Ascending aorta (tissue), 2 donors: ENCODE results near the gene XG. TPM values are rescaled to one million over a fixed set of nuclear protein-coding genes. Genes with fewer than 3 reads are reported as not detected.
"Not testable (repeated sequence)": the region's sequence is repeated elsewhere in the genome, so short reads cannot be mapped to it uniquely, and the experiment has no call there.

Experiments
- DNase-seq, 2 donors: peaks; one replicate each; pipeline ENCODE4 v3.0.0-alpha.2; 2019; ENCODE audit warnings: low spot score in 2 of 2
- H3K27ac ChIP-seq, 2 donors: fragments of 200-600 bp; sonication (generic); one replicate each; pipeline ENCODE4 v1.5.1; 2016 to 2017; ENCODE audit warnings: mild to moderate bottlenecking in 1 of 2
- H3K27me3 ChIP-seq: fragments of 200-600 bp; sonication (generic); one replicate; pipeline ENCODE4 v1.5.1; 2017
- H3K36me3 ChIP-seq, 2 donors: fragments of 200-600 bp; sonication (generic); one replicate each; pipeline ENCODE4 v1.5.1; 2016
- H3K4me1 ChIP-seq, 2 donors: fragments of 200-600 bp; sonication (generic); one replicate each; pipeline ENCODE4 v1.5.1; 2016 to 2017; ENCODE audit warnings: mild to moderate bottlenecking in 1 of 2
- H3K4me3 ChIP-seq, 2 donors: fragments of 200-600 bp; sonication (generic); one replicate each; pipeline ENCODE4 v1.5.1; 2016 to 2017; ENCODE audit warnings: mild to moderate bottlenecking in 1 of 2
- H3K9me3 ChIP-seq, 2 donors: fragments of 200-600 bp; sonication (generic); one replicate each; pipeline ENCODE4 v1.5.1; 2016
- intact Hi-C: fragments of 100-400 bp; cut with DNase I; formaldehyde crosslinking; loops from one replicate; pipeline ENCODE4 v1.15.1; 2023
- total RNA-seq: library from RNA; depleted of rRNA; stranded (reverse); fragments of >200 nt; gene quantifications from one replicate; pipeline ENCODE4 v1.1.0, GENCODE V29; 2016
- TF ChIP-seq, protein P1 (sequence below), 3 experiments: fragments of 200-600 bp in 2 of 3; fragments of 450-650 bp in 1 of 3; sonication (generic) in 2 of 3; IDR thresholded peaks; one replicate each; pipeline ENCODE4 v1.5.1; 2016 to 2019; ENCODE audit warnings: antibody characterized with exemption in 3 of 3, mild to moderate bottlenecking in 1 of 3, moderate library complexity in 1 of 3

The XG gene
- total RNA-seq, 1 donor from 2014 or later = 1.3 TPM

DNA sequence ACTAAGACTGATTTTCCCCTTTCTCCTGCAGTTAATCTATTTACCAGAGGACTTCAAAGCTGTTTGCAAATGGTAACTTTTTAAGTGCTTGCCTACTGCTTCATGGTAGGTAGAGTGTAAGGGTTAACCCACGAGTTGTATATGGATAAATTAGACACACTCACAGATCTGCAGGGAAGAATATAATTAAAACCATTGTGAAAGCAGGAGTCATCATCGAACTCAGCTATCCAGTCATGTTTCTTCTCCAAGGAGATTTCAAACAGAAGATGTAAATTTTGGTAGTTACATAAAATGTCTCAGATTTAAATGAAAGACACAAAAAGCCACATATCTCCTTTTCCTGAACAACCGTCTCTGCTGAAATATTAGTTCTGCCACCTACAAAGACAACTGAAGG is 549 bp upstream of the XG start:
- no peaks in the 10 kb centered on the region for H3K27me3 ChIP-seq
- intact Hi-C loops = no loop called here
- H3K27ac ChIP-seq = no peak overlapping the region
- TF ChIP-seq, protein P1, sequence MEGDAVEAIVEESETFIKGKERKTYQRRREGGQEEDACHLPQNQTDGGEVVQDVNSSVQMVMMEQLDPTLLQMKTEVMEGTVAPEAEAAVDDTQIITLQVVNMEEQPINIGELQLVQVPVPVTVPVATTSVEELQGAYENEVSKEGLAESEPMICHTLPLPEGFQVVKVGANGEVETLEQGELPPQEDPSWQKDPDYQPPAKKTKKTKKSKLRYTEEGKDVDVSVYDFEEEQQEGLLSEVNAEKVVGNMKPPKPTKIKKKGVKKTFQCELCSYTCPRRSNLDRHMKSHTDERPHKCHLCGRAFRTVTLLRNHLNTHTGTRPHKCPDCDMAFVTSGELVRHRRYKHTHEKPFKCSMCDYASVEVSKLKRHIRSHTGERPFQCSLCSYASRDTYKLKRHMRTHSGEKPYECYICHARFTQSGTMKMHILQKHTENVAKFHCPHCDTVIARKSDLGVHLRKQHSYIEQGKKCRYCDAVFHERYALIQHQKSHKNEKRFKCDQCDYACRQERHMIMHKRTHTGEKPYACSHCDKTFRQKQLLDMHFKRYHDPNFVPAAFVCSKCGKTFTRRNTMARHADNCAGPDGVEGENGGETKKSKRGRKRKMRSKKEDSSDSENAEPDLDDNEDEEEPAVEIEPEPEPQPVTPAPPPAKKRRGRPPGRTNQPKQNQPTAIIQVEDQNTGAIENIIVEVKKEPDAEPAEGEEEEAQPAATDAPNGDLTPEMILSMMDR (IDR thresholded peaks at IDR 0.05) = no peak
- no peak overlapping the region for H3K4me3 ChIP-seq
- no peaks in the 10 kb centered on the region for H3K36me3 ChIP-seq
- DNase-seq = no peak
- H3K4me1 ChIP-seq = no peaks in the 10 kb centered on the region
- H3K9me3 ChIP-seq = no peaks in the 10 kb centered on the region

DNA sequence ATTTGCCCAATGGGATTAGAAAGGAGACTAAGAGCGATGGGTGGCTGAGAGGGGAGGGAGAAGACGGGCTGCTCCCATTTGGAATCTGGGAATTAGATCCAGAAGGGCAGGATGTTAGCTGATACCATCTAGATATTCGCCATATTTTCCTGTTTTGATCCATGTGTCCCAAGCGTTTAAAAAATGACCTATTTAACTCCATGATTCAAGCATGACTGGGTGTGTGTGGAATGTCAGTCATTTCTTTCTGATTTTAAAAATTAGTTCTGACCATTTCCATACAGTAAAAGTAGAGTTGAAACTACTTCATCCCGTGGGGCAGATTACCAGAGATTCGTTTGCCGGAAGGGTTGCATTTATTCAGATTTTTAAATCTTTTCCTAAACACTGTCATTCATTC is 601 bp downstream of the XG start:
- Histone ChIP-seq H3K4me3 (peak overlapping the region in 1 of 2 donors; percentile 46), H3K27ac (peak overlapping the region in 1 of 2 donors; percentile 45)
- H3K27me3 ChIP-seq, DNase-seq, intact Hi-C loops, H3K4me1 ChIP-seq, H3K36me3 ChIP-seq, H3K9me3 ChIP-seq: not testable (repeated sequence)

DNA sequence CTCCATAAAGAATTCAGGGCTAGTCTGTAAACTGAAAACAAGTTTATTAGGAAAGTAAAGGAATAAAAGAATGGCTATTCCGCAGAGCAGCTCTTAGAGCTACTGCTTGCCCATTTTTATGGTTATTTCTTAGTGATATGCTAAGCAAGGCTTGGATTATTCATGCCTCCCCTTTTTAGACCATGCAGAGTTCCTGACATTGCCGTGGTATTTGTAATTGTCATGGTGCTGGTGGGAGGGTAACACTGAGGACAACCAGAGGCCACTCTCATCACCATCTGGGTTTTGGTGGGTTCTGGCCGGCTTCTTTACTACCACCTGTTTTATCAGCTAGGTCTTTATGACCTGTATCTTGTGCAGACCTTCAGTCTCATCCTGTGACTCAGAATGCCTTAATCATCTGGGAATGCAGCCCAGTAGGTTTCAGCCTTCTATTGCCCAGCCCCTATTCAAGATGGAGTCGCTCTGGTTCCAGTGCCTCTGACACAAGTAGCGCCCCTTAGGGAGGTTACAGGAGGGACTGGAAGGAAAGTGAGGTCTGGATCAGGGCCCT is 3.4 kb downstream of the XG start:
- intact Hi-C loops, H3K36me3 ChIP-seq, H3K4me1 ChIP-seq, H3K27ac ChIP-seq, H3K27me3 ChIP-seq, H3K4me3 ChIP-seq, DNase-seq, H3K9me3 ChIP-seq: not testable (repeated sequence)

DNA sequence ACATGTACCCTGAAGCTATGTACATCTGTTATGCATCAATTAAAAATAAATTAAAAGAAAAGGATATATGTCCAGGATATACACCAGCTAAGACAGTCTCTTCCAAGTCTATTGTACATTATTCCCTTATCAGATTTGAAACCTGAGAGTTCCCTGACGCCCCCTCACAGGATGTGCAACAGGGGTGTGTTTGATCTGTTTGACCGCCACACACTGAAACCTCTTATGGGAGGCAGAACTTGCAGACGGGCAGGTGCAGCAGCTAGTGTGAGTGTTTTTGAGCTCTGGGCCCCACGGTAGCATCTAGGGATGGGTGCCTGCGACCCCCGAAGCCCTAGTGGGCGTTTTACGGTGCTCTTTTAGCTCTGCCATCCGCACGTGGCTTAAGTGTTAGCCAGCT is 4.7 kb downstream of the XG start:
- no peaks in the 10 kb centered on the region for H3K27me3 ChIP-seq
- no peak overlapping the region for H3K4me3 ChIP-seq
- H3K4me1 ChIP-seq = no peaks in the 10 kb centered on the region
- no peak for DNase-seq
- H3K36me3 ChIP-seq = no peaks in the 10 kb centered on the region
- TF ChIP-seq, protein P1 (IDR thresholded peaks at IDR 0.05) = no peak
- H3K9me3 ChIP-seq = no peaks in the 10 kb centered on the region
- intact Hi-C loops = no loop called here
- H3K27ac ChIP-seq = no peak overlapping the region

DNA sequence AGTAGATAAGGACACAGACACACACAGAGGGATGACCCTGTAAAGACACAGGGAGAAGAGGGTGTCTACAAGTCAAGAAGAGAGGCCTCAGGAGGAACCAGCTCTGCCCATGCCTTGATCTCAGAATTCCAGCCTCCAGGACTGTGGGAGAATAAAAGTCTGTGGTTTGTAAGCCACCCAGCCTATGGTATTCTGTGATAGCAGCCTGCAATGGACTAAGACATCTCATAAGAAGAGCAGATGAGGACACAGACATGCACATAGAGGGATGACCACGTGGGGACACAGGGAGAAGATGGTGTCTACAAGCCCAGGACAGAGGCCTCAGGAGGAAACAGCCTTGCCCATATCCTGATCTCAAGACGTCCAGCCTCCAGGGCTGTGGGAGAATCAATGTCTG is 9.4 kb downstream of the XG start:
- H3K4me1 ChIP-seq = no peaks in the 10 kb centered on the region
- no peak for DNase-seq
- TF ChIP-seq, protein P1 (IDR thresholded peaks at IDR 0.05) = no peak
- H3K9me3 ChIP-seq = no peaks in the 10 kb centered on the region
- H3K36me3 ChIP-seq = no peaks in the 10 kb centered on the region
- no peaks in the 10 kb centered on the region for H3K27me3 ChIP-seq
- H3K4me3 ChIP-seq = no peak overlapping the region
- intact Hi-C loops = no loop called here
- no peak overlapping the region for H3K27ac ChIP-seq

DNA sequence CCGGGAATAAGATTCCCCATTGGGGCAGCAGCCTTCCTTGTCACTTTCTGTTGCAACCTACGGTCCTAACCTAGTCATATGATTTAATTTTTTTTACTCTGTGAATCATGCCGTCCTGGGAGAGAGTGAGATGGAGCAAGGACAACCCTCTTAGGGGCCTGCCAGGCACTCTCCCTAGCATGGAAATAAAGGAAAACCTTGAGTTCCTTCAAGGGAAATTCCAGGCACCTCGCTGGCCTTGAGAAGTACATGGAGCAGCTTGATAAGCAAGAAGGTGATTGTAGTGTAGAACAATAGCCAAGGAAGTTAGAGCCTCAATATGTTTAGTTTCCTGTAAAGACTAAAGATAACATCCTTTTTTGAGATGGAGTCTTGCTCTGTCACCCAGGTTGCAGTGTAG is 10.8 kb downstream of the XG start:
- H3K27ac ChIP-seq, H3K36me3 ChIP-seq, H3K9me3 ChIP-seq, H3K4me3 ChIP-seq, H3K27me3 ChIP-seq, intact Hi-C loops, H3K4me1 ChIP-seq, DNase-seq: not testable (repeated sequence)

DNA sequence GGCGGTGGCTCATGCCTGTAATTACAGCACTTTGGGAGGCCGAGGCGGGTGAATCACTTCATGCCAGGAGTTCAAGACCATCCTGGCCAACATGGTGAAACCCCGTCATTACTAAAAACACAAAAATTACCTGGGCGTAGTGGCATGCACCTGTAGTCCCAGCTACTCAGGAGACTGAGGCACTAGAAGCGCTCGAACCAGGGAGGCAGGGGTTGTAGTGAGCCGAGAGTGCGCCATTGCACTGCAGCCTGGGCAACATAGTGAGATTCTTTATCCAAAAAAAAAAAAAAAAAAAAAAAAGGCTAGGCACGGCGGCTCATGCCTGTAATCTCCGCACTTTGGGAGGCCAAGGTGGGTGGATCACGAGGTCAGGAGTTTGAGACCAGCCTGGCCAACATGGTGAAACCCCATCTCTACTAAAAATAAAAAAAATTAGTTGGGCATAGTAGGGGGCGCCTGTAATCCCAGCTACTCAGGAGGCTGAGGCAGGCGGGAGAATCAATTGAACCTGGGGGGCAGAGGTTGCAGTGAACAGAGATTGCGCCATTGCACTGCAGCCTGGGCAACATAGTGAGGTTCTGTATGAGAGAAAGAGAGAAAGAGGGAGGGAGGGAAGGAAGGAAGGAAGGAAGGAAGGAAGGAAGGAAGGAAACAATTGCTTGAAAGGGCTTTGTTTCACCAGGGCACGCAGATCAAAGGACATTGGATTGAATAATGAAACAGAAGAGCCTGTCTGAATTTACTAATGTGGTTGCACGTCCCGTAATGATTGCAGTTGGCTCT is 13.1 kb downstream of the XG start:
- H3K27ac ChIP-seq, DNase-seq, H3K27me3 ChIP-seq, H3K36me3 ChIP-seq, H3K4me1 ChIP-seq, H3K4me3 ChIP-seq, H3K9me3 ChIP-seq, intact Hi-C loops: not testable (repeated sequence)

DNA sequence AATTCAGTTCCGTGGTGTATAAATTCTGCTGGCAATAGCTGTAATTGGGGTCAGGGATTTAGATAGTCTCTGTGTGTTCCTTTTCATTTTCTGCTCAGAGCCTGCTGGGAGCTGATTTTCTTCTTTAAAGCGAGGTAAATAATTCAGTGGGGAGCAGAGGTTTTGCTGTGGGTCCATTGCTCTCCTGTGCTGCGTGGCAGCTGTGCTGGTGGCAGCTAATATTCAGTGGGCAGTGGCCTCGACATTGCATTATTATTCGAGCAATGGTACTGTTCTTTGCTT is 13.7 kb downstream of the XG start:
- DNase-seq = no peak
- intact Hi-C loops = no loop called here
- TF ChIP-seq, protein P1 (IDR thresholded peaks at IDR 0.05) = no peak
- no peaks in the 10 kb centered on the region for H3K9me3 ChIP-seq
- no peaks in the 10 kb centered on the region for H3K36me3 ChIP-seq
- no peaks in the 10 kb centered on the region for H3K4me1 ChIP-seq
- no peak overlapping the region for H3K27ac ChIP-seq
- no peak overlapping the region for H3K4me3 ChIP-seq
- H3K27me3 ChIP-seq = no peaks in the 10 kb centered on the region
